PC-3 (cell line): ENCODE results near the gene TGFBR3. TPM values are rescaled to one million over a fixed set of nuclear protein-coding genes. Genes with fewer than 3 reads are reported as not detected.

Source experiments
- ATAC-seq: fragments of 200-7000 bp; cut with Tn5 transposase; 2 replicates; pipeline ENCODE4 v1.9.1; 2020; ENCODE audit warnings: mild to moderate bottlenecking, moderate library complexity
- BruUV-seq: library from RNA; stranded (reverse); fragments of 400-500 nt; replicated peaks from 2 replicates; lab custom pipeline; 2021; lab: Mats Ljungman, UMichigan
- CTCF ChIA-PET: fragments of 300-600 bp; sonication (Branson Sonifier 250); formaldehyde crosslinking; loops from one replicate; lab custom pipeline; 2022; ENCODE audit warnings: antibody characterized with exemption; lab: Charles Lee
- POLR2A ChIA-PET: fragments of 300-600 bp; sonication (Branson Sonifier 250); formaldehyde crosslinking; loops from one replicate; lab custom pipeline; 2022; ENCODE audit warnings: antibody characterized with exemption; ENCODE audit not compliant: unreplicated experiment; lab: Charles Lee
- DNase-seq: peaks from one replicate; pipeline ENCODE4 v3.0.0-alpha.2; 2015
- H2AFZ ChIP-seq: fragments of 300-600 bp; sonication (generic); 2 replicates; pipeline ENCODE4 v1.6.0; 2016; ENCODE audit warnings: antibody characterized with exemption, low read length
- H3F3A ChIP-seq: fragments of 300-600 bp; sonication (generic); one replicate; pipeline ENCODE4 v1.6.0; 2017; ENCODE audit warnings: antibody characterized with exemption, low read length, control low read depth, mild to moderate bottlenecking; ENCODE audit not compliant: unreplicated experiment
- H3K27ac ChIP-seq: fragments of 300-600 bp; sonication (generic); 2 replicates; pipeline ENCODE4 v1.5.1; 2016; ENCODE audit warnings: mild to moderate bottlenecking, low read length
- H3K27me3 ChIP-seq: fragments of 300-600 bp; sonication (generic); 2 replicates; pipeline ENCODE4 v1.6.1; 2016; ENCODE audit warnings: low read length, mixed read lengths
- H3K36me3 ChIP-seq: fragments of 300-600 bp; sonication (generic); 2 replicates; pipeline ENCODE4 v1.6.1; 2016; ENCODE audit warnings: low read depth, mixed run types, low read length, mixed read lengths
- H3K4me1 ChIP-seq: fragments of 300-600 bp; sonication (generic); 2 replicates; pipeline ENCODE4 v1.5.1; 2016; ENCODE audit warnings: low read length; ENCODE audit not compliant: insufficient read depth
- H3K4me2 ChIP-seq: fragments of 300-600 bp; sonication (generic); 2 replicates; pipeline ENCODE4 v1.6.0; 2016; ENCODE audit warnings: low read length
- H3K4me3 ChIP-seq: fragments of 300-600 bp; sonication (generic); 2 replicates; pipeline ENCODE4 v1.5.1; 2016; ENCODE audit warnings: mild to moderate bottlenecking, low read length, mixed read lengths
- H3K79me2 ChIP-seq: fragments of 300-600 bp; sonication (generic); 2 replicates; pipeline ENCODE4 v1.6.1; 2017; ENCODE audit warnings: low read length, mixed read lengths
- H3K9ac ChIP-seq: fragments of 300-600 bp; sonication (generic); 2 replicates; pipeline ENCODE4 v1.6.0; 2016; ENCODE audit warnings: mild to moderate bottlenecking, low read length
- H3K9me2 ChIP-seq: fragments of 300-600 bp; sonication (generic); replicated peaks from 2 replicates; pipeline ENCODE4 v1.6.1; 2016; ENCODE audit warnings: mixed run types, low read length, mixed read lengths
- H3K9me3 ChIP-seq: fragments of 300-600 bp; sonication (generic); 2 replicates; pipeline ENCODE4 v1.6.1; 2016; ENCODE audit warnings: low read length, mixed read lengths
- H4K20me1 ChIP-seq: fragments of 300-600 bp; sonication (generic); 2 replicates; pipeline ENCODE4 v1.6.1; 2016; ENCODE audit warnings: low read length, mixed read lengths
- EZH2 ChIP-seq: fragments of 300-600 bp; sonication (generic); IDR thresholded peaks from one replicate; pipeline ENCODE4 v1.6.1; 2017; ENCODE audit warnings: antibody characterized with exemption, mild to moderate bottlenecking, low read length; ENCODE audit not compliant: unreplicated experiment
- EZH2phosphoT487 ChIP-seq: fragments of 300-600 bp; sonication (generic); IDR thresholded peaks from 2 replicates; pipeline ENCODE4 v1.6.1; 2018; ENCODE audit warnings: mild to moderate bottlenecking, antibody characterized with exemption, low read length, borderline replicate concordance
- intact Hi-C: fragments of 100-400 bp; cut with micrococcal nuclease; formaldehyde crosslinking; loops from 2 replicates; pipeline ENCODE4 v1.9.0; 2023
- total RNA-seq: library from RNA; depleted of rRNA; stranded (reverse); fragments of >200 nt; gene quantifications from 2 replicates; pipeline ENCODE4 v1.2.3, GENCODE V29; 2014
- TF ChIP-seq, protein P1 (sequence below): fragments of 300-600 bp; sonication (generic); conservative IDR thresholded peaks from 2 replicates; pipeline ENCODE4 v1.5.1; 2017; ENCODE audit warnings: antibody characterized with exemption, low read depth, mild to moderate bottlenecking, low read length

The TGFBR3 gene
- total RNA-seq, 1 experiment from 2014 or later = 2.8 TPM

DNA sequence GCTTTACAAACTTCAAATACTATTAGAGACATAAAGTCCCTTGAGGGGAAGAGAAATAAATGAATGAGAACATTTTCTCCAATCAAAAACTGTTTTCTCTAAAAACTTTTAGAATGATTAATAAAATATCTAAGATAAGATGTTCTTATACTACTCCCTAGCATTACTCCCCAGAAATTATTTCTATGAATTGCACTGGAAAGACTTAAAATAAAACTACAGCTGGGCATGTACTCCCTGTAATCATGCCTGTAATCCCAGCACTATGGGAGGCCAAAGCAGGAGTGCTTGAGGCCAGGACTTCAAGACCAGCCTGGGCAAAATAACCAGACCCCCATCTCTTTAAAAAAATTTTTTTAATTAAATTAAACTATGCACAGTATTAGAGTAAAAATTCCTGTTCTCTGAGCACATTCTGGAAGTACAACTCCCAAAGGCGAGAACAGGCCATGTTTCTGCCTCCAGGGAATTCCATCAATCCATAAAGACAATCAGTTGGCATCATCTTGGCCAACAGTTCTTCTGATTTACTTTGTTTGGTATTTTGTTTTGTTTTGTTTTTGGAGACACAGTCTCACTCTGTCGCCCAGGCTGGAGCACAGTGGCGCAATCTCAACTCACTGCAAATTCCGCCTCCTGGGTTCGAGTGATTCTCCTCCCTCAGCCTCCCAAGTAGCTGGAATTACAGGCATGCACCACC lies 77.9 kb downstream of the TGFBR3 start:
- POLR2A ChIA-PET = no interaction called here
- no peaks in the 10 kb centered on the region for H3K79me2 ChIP-seq
- DNase-seq = no peak
- no peaks in the 10 kb centered on the region for H3K36me3 ChIP-seq
- H3K9me3 ChIP-seq = no peaks in the 10 kb centered on the region
- TF ChIP-seq EZH2phosphoT487 = no peak
- TF ChIP-seq, protein P1, sequence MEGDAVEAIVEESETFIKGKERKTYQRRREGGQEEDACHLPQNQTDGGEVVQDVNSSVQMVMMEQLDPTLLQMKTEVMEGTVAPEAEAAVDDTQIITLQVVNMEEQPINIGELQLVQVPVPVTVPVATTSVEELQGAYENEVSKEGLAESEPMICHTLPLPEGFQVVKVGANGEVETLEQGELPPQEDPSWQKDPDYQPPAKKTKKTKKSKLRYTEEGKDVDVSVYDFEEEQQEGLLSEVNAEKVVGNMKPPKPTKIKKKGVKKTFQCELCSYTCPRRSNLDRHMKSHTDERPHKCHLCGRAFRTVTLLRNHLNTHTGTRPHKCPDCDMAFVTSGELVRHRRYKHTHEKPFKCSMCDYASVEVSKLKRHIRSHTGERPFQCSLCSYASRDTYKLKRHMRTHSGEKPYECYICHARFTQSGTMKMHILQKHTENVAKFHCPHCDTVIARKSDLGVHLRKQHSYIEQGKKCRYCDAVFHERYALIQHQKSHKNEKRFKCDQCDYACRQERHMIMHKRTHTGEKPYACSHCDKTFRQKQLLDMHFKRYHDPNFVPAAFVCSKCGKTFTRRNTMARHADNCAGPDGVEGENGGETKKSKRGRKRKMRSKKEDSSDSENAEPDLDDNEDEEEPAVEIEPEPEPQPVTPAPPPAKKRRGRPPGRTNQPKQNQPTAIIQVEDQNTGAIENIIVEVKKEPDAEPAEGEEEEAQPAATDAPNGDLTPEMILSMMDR = no peak
- TF ChIP-seq EZH2 = no peak
- BruUV-seq = no TSS peak
- no peak for ATAC-seq
- no peaks in the 10 kb centered on the region for H3K27me3 ChIP-seq
- no peak overlapping the region for H3K27ac ChIP-seq
- peaks cover 28% of the 10 kb centered on the region for H3K4me1 ChIP-seq
- CTCF ChIA-PET = no interaction called here
- no peak overlapping the region for H2AFZ ChIP-seq
- H3K4me2 ChIP-seq = no peak overlapping the region
- intact Hi-C loops = no loop called here
- no peaks in the 10 kb centered on the region for H3F3A ChIP-seq
- H3K4me3 ChIP-seq = no peak overlapping the region
- H4K20me1 ChIP-seq = no peaks in the 10 kb centered on the region
- no peaks in the 10 kb centered on the region for H3K9me2 ChIP-seq
- H3K9ac ChIP-seq = no peak overlapping the region

- CTCF ChIA-PET = no interaction called here
- intact Hi-C loops = no loop called here
- ATAC-seq = no peak
Observed at GRCh38 chr1:91806769-91807700, 78.9 kb downstream of the TGFBR3 start.

More at GRCh38 chr1:91806769-91807700, 78.9 kb downstream of the TGFBR3 start:
- Histone ChIP-seq H4K20me1 (no peaks in the 10 kb centered on the region), H3K4me2 (no peak overlapping the region), H3K4me1 (peaks cover 28% of the 10 kb centered on the region), H3K36me3 (no peaks in the 10 kb centered on the region), H2AFZ (no peak overlapping the region), H3K9ac (no peak overlapping the region), H3K9me2 (no peaks in the 10 kb centered on the region), H3K4me3 (no peak overlapping the region), H3K27ac (no peak overlapping the region), H3F3A (no peaks in the 10 kb centered on the region), H3K9me3 (no peaks in the 10 kb centered on the region), H3K79me2 (no peaks in the 10 kb centered on the region), H3K27me3 (no peaks in the 10 kb centered on the region)
- BruUV-seq = no TSS peak
- no peak for TF ChIP-seq EZH2
- TF ChIP-seq, protein P1 = no peak
- TF ChIP-seq EZH2phosphoT487 = no peak
- peak; percentile 30 for DNase-seq
- POLR2A ChIA-PET = interaction anchor here (0.5 kb wide), 1 partner anchor 11 kb away, joined by 3 read pairs; no protein-coding TSS in a partner anchor
